ENCODE measurements around the gene ZNF750.

Gene ZNF750

GRCh38 chr17:82808006-82808405, 31.8 kb downstream of the ZNF750 start:
- peaks cover 32% of the 10 kb centered on the region for H3K36me3 ChIP-seq (ENCODE audit: control insufficient read depth, low read length)
- peaks cover 7% of the 10 kb centered on the region for H3K79me2 ChIP-seq (ENCODE audit: control insufficient read depth, low read length)
- H3K27me3 ChIP-seq (ENCODE audit: control insufficient read depth, low read length), result no peaks in the 10 kb centered on the region
- no peak overlapping the region for H3K27ac ChIP-seq (ENCODE audit: low read depth, low read length)
- H3K9me3 ChIP-seq (ENCODE audit: control insufficient read depth, insufficient read depth, low read length), result no peaks in the 10 kb centered on the region
- no peaks in the 10 kb centered on the region for H4K20me1 ChIP-seq (ENCODE audit: control insufficient read depth, insufficient read depth, low read depth, low read length)
- H3K4me3 ChIP-seq (ENCODE audit: low read length), result no peak overlapping the region
- no peak for TF ChIP-seq CTCF (IDR thresholded peaks at IDR 0.05; ENCODE audit: low read depth, low read length, poor library complexity, severe bottlenecking)
- TF ChIP-seq EZH2phosphoT487 (IDR thresholded peaks at IDR 0.05; ENCODE audit: borderline replicate concordance, low read length), result no peak
- no peaks in the 10 kb centered on the region for H3K9me2 ChIP-seq (replicated peaks; ENCODE audit: control insufficient read depth, low read length)
- H3F3A ChIP-seq (ENCODE audit: control insufficient read depth, insufficient read depth), result no peaks in the 10 kb centered on the region
- no peak overlapping the region for H3K4me2 ChIP-seq (ENCODE audit: low read length)
- no peaks in the 10 kb centered on the region for H3K4me1 ChIP-seq (ENCODE audit: control insufficient read depth, low read length)

- H3K4me1 ChIP-seq (ENCODE audit: control insufficient read depth, low read length), result no peaks in the 10 kb centered on the region
- H3K27me3 ChIP-seq (ENCODE audit: control insufficient read depth, low read length), result no peaks in the 10 kb centered on the region
- no peak overlapping the region for H3K4me3 ChIP-seq (ENCODE audit: low read length)
- H3K9me3 ChIP-seq (ENCODE audit: control insufficient read depth, insufficient read depth, low read length), result no peaks in the 10 kb centered on the region
- peaks cover 32% of the 10 kb centered on the region for H3K36me3 ChIP-seq (ENCODE audit: control insufficient read depth, low read length)
- H3K9me2 ChIP-seq (replicated peaks; ENCODE audit: control insufficient read depth, low read length), result no peaks in the 10 kb centered on the region
- H4K20me1 ChIP-seq (ENCODE audit: control insufficient read depth, insufficient read depth, low read depth, low read length), result no peaks in the 10 kb centered on the region
- no peak overlapping the region for H3K4me2 ChIP-seq (ENCODE audit: low read length)
- no peaks in the 10 kb centered on the region for H3F3A ChIP-seq (ENCODE audit: control insufficient read depth, insufficient read depth)
- no peak for TF ChIP-seq EZH2phosphoT487 (IDR thresholded peaks at IDR 0.05; ENCODE audit: borderline replicate concordance, low read length)
- no peak for TF ChIP-seq CTCF (IDR thresholded peaks at IDR 0.05; ENCODE audit: low read depth, low read length, poor library complexity, severe bottlenecking)
- peaks cover 12% of the 10 kb centered on the region for H3K79me2 ChIP-seq (ENCODE audit: control insufficient read depth, low read length)
- no peak overlapping the region for H3K27ac ChIP-seq (ENCODE audit: low read depth, low read length)
Measured at GRCh38 chr17:82807562-82807961, 32.3 kb downstream of the ZNF750 start.

GRCh38 chr17:82807101-82807500, 32.7 kb downstream of the ZNF750 start:
- H3F3A ChIP-seq (ENCODE audit: control insufficient read depth, insufficient read depth), result no peaks in the 10 kb centered on the region
- no peaks in the 10 kb centered on the region for H3K4me1 ChIP-seq (ENCODE audit: control insufficient read depth, low read length)
- no peaks in the 10 kb centered on the region for H3K27me3 ChIP-seq (ENCODE audit: control insufficient read depth, low read length)
- no peak overlapping the region for H3K27ac ChIP-seq (ENCODE audit: low read depth, low read length)
- no peak for TF ChIP-seq CTCF (IDR thresholded peaks at IDR 0.05; ENCODE audit: low read depth, low read length, poor library complexity, severe bottlenecking)
- TF ChIP-seq EZH2phosphoT487 (IDR thresholded peaks at IDR 0.05; ENCODE audit: borderline replicate concordance, low read length), result no peak
- no peaks in the 10 kb centered on the region for H4K20me1 ChIP-seq (ENCODE audit: control insufficient read depth, insufficient read depth, low read depth, low read length)
- peaks cover 16% of the 10 kb centered on the region for H3K79me2 ChIP-seq (ENCODE audit: control insufficient read depth, low read length)
- H3K4me3 ChIP-seq (ENCODE audit: low read length), result no peak overlapping the region
- H3K9me2 ChIP-seq (replicated peaks; ENCODE audit: control insufficient read depth, low read length), result no peaks in the 10 kb centered on the region
- no peaks in the 10 kb centered on the region for H3K9me3 ChIP-seq (ENCODE audit: control insufficient read depth, insufficient read depth, low read length)
- no peak overlapping the region for H3K4me2 ChIP-seq (ENCODE audit: low read length)
- peaks cover 32% of the 10 kb centered on the region for H3K36me3 ChIP-seq (ENCODE audit: control insufficient read depth, low read length)

- H3K36me3 ChIP-seq (ENCODE audit: control insufficient read depth, low read length), result peaks cover 32% of the 10 kb centered on the region
- H4K20me1 ChIP-seq (ENCODE audit: control insufficient read depth, insufficient read depth, low read depth, low read length), result no peaks in the 10 kb centered on the region
- no peak overlapping the region for H3K4me2 ChIP-seq (ENCODE audit: low read length)
- H3K9me2 ChIP-seq (replicated peaks; ENCODE audit: control insufficient read depth, low read length), result no peaks in the 10 kb centered on the region
- no peak overlapping the region for H3K4me3 ChIP-seq (ENCODE audit: low read length)
- no peak for TF ChIP-seq EZH2phosphoT487 (IDR thresholded peaks at IDR 0.05; ENCODE audit: borderline replicate concordance, low read length)
- TF ChIP-seq CTCF (IDR thresholded peaks at IDR 0.05; ENCODE audit: low read depth, low read length, poor library complexity, severe bottlenecking), result no peak
- peaks cover 20% of the 10 kb centered on the region for H3K79me2 ChIP-seq (ENCODE audit: control insufficient read depth, low read length)
- no peak overlapping the region for H3K27ac ChIP-seq (ENCODE audit: low read depth, low read length)
- no peaks in the 10 kb centered on the region for H3K4me1 ChIP-seq (ENCODE audit: control insufficient read depth, low read length)
- H3K27me3 ChIP-seq (ENCODE audit: control insufficient read depth, low read length), result no peaks in the 10 kb centered on the region
- H3F3A ChIP-seq (ENCODE audit: control insufficient read depth, insufficient read depth), result no peaks in the 10 kb centered on the region
- no peaks in the 10 kb centered on the region for H3K9me3 ChIP-seq (ENCODE audit: control insufficient read depth, insufficient read depth, low read length)
Measured at GRCh38 chr17:82806645-82807044, 33.2 kb downstream of the ZNF750 start.

All from DOHH2 (cell line).